ENCODE results near the gene ZNF680.
A peak's percentile ranks its signal among the peaks of the same experiment; 100 is the strongest.

The ZNF680 gene

GRCh38 chr7:64562626-64563278 is at the start of gene ZNF680:
TSS of gene ZNF680 (minus strand) at chr7:64563071. CDS start at chr7:64562954, 117 bp downstream.
- TF ChIP-seq Cebpa-rat (IDR thresholded peaks at IDR 0.05), result no peak
- H3K4me3 ChIP-seq, result peak within 1 kb of the TSS; percentile 98
- peak within 1 kb of the TSS; percentile 67 for H3K4me2 ChIP-seq

GRCh38 chr7:64612452-64612851 is 49.6 kb upstream of the ZNF680 start:
- H3K4me2 ChIP-seq, result no peak overlapping the region
- no peaks in the 10 kb centered on the region for H3K27me3 ChIP-seq
- H3K4me1 ChIP-seq, result no peaks in the 10 kb centered on the region
- H3K36me3 ChIP-seq, result no peaks in the 10 kb centered on the region
- no peaks in the 10 kb centered on the region for H4K20me1 ChIP-seq
- TF ChIP-seq Cebpa-rat (IDR thresholded peaks at IDR 0.05), result no peak
- H3K9ac ChIP-seq, result no peak overlapping the region
- no peak overlapping the region for H3K4me3 ChIP-seq
- H3K9me3 ChIP-seq, result no peaks in the 10 kb centered on the region; the same call in 1 of the 2 replicates
- no peak overlapping the region for H3K27ac ChIP-seq

More at GRCh38 chr7:64562626-64563278, at the start of gene ZNF680:
- Histone ChIP-seq H3K9ac (peak within 1 kb of the TSS; percentile 91), H3K9me3 (peaks cover 59% of the 10 kb centered on the region), H4K20me1 (no peaks in the 10 kb centered on the region), H3K36me3 (peaks cover 38% of the 10 kb centered on the region), H3K4me1 (peaks cover 4% of the 10 kb centered on the region; the same call in 1 of the 2 replicates), H3K27ac (peak within 1 kb of the TSS; percentile 91), H3K27me3 (no peaks in the 10 kb centered on the region)

DNA sequence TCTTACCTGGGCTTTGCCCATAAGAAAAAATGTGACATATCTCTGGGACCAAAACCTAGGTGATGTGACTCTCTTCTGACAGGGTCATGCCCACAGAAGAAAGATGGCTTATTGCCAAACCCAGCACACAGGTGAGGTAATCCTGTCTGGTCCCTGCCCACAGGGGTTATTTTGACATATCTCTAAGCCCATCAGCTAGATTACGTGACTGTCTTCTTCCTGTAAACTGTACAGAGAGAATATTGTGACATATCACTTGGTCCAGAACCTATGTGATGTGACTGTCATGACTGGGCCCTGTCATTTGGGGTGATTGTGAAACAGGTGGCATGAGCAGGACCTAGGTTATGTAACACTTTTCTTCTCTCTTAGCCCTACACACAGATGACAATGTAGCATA is 48.8 kb upstream of the ZNF680 start:
- Histone ChIP-seq H3K9me3 (no peaks in the 10 kb centered on the region; the same call in 1 of the 2 replicates), H3K36me3 (no peaks in the 10 kb centered on the region), H3K4me3 (no peak overlapping the region), H3K27me3 (no peaks in the 10 kb centered on the region), H4K20me1 (no peaks in the 10 kb centered on the region), H3K4me1 (no peaks in the 10 kb centered on the region), H3K9ac (no peak overlapping the region), H3K4me2 (no peak overlapping the region), H3K27ac (no peak overlapping the region)
- TF ChIP-seq Cebpa-rat (IDR thresholded peaks at IDR 0.05), result no peak

DNA sequence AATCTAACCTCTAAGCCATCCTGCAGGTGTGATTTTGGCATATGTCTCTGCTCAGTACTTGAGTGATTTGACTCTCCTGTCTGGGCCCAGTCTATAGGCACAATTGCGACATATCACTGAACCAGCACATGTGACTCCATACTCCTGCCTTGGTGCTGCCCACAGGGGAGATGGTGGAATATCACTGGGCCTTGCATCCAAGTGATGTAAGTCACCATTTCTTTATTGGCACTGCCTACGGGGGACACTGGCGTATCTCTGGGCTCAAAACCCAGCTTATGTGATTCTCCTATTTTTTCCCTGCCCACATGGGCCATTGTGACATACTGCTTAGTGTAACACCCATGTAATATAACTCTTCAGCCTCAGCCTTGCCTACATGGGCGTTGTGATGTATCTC is 48.1 kb upstream of the ZNF680 start:
- H3K27ac ChIP-seq, result no peak overlapping the region
- H3K27me3 ChIP-seq, result no peaks in the 10 kb centered on the region
- no peaks in the 10 kb centered on the region for H3K36me3 ChIP-seq
- 0 out of 2 replicates have a peak, but pooled peaks have one; percentile 2 for TF ChIP-seq Cebpa-rat (IDR thresholded peaks at IDR 0.05)
- no peak overlapping the region for H3K4me2 ChIP-seq
- no peaks in the 10 kb centered on the region; the same call in 1 of the 2 replicates for H3K9me3 ChIP-seq
- no peaks in the 10 kb centered on the region for H4K20me1 ChIP-seq
- no peaks in the 10 kb centered on the region for H3K4me1 ChIP-seq
- no peak overlapping the region for H3K9ac ChIP-seq
- no peak overlapping the region for H3K4me3 ChIP-seq

DNA sequence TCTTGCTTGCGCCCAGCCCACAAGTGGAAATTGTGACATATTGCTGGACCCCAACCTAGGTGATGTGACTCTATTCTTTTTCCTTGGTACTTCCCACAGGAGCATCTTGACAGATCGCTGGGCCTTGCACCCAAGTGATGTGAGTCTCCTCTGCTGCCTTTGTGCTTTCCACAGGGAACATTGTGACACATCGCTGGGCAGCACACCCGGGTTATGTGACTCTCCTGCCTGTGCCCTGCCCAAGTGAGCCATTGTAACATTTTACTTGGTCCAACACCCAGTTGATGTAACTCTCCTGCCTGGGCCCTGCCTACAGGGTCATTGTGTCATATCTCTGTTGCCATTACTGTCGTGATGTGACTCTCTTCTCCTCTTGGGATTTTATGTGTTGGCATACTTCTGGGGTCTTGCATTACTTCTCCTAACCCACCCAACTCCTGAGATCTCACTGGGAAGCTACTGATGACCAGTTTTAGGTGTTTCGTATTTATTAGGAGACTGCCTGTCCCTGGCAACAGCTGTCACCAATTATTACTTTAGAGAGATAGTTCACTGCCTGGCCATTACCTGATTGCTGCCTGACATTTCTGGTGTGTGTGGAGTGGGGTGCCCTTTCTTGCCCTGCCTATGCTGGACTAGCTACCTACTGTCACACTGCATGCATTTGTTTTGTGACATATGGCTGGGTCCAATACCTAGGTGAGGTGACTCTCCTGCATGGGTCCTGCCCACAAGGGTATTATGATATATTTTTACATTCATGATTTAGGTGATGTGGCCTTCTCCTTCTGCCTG is 45.4 kb upstream of the ZNF680 start:
- Histone ChIP-seq H3K36me3 (no peaks in the 10 kb centered on the region), H3K4me3 (no peak overlapping the region), H3K27ac (no peak overlapping the region), H3K9me3 (no peaks in the 10 kb centered on the region; the same call in 1 of the 2 replicates), H3K4me2 (no peak overlapping the region), H3K27me3 (no peaks in the 10 kb centered on the region), H3K9ac (no peak overlapping the region), H4K20me1 (no peaks in the 10 kb centered on the region), H3K4me1 (no peaks in the 10 kb centered on the region)
- TF ChIP-seq Cebpa-rat (IDR thresholded peaks at IDR 0.05), result no peak

- Histone ChIP-seq H3K36me3 (no peaks in the 10 kb centered on the region), H3K9me3 (no peaks in the 10 kb centered on the region; the same call in 1 of the 2 replicates)
Observed at GRCh38 chr7:64606385-64606784, 43.5 kb upstream of the ZNF680 start.

DNA sequence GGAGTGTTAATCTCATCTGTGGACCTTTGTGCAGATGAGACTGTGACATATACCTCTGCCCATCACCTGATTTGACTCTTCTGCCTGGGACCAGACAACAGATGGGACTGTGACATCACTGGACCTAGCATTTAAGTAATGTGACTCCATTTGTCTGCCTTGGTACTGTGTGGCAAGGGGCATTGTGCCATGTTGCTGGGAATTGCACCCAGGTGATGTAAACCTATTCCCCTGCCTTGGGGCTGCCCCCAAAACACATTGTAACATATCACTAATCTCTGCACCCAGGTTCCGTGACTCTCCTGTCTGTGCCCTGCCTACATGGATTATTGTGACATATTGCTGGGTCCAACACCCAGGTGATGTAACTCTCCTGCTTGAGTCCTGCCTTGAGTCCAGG is 40.4 kb upstream of the ZNF680 start:
- TF ChIP-seq Cebpa-rat (IDR thresholded peaks at IDR 0.05), result no peak
- no peaks in the 10 kb centered on the region for H3K4me1 ChIP-seq
- no peaks in the 10 kb centered on the region; the same call in 1 of the 2 replicates for H3K9me3 ChIP-seq

More at GRCh38 chr7:64606385-64606784, 43.5 kb upstream of the ZNF680 start:
- Histone ChIP-seq H3K27ac (no peak overlapping the region), H3K4me1 (no peaks in the 10 kb centered on the region), H3K4me2 (no peak overlapping the region), H3K9ac (no peak overlapping the region), H4K20me1 (no peaks in the 10 kb centered on the region), H3K27me3 (no peaks in the 10 kb centered on the region), H3K4me3 (no peak overlapping the region)
- no peak for TF ChIP-seq Cebpa-rat (IDR thresholded peaks at IDR 0.05)

GRCh38 chr7:64602518-64602917 is 39.6 kb upstream of the ZNF680 start:
- Histone ChIP-seq H3K4me2 (no peak overlapping the region), H3K27ac (no peak overlapping the region), H3K4me1 (no peaks in the 10 kb centered on the region), H4K20me1 (no peaks in the 10 kb centered on the region), H3K9ac (no peak overlapping the region), H3K36me3 (no peaks in the 10 kb centered on the region), H3K9me3 (no peaks in the 10 kb centered on the region), H3K4me3 (no peak overlapping the region), H3K27me3 (no peaks in the 10 kb centered on the region)
- TF ChIP-seq Cebpa-rat (IDR thresholded peaks at IDR 0.05), result no peak

More for the DNA sequence above, 40.4 kb upstream of the ZNF680 start:
- no peak overlapping the region for H3K4me3 ChIP-seq
- H4K20me1 ChIP-seq, result no peaks in the 10 kb centered on the region
- no peak overlapping the region for H3K4me2 ChIP-seq
- no peaks in the 10 kb centered on the region for H3K36me3 ChIP-seq
- no peak overlapping the region for H3K9ac ChIP-seq
- H3K27me3 ChIP-seq, result no peaks in the 10 kb centered on the region
- H3K27ac ChIP-seq, result no peak overlapping the region

- H3K4me3 ChIP-seq, result no peak overlapping the region
- H3K4me2 ChIP-seq, result no peak overlapping the region
- H3K27ac ChIP-seq, result no peak overlapping the region
- no peaks in the 10 kb centered on the region for H3K27me3 ChIP-seq
- TF ChIP-seq Cebpa-rat (IDR thresholded peaks at IDR 0.05), result no peak
- H4K20me1 ChIP-seq, result no peaks in the 10 kb centered on the region
- H3K4me1 ChIP-seq, result no peaks in the 10 kb centered on the region
- H3K9me3 ChIP-seq, result no peaks in the 10 kb centered on the region
- H3K9ac ChIP-seq, result no peak overlapping the region
- no peaks in the 10 kb centered on the region for H3K36me3 ChIP-seq
Observed at GRCh38 chr7:64602086-64602485, 39.2 kb upstream of the ZNF680 start.

GRCh38 chr7:64599359-64599758 is 36.5 kb upstream of the ZNF680 start:
- no peaks in the 10 kb centered on the region for H3K4me1 ChIP-seq
- no peak overlapping the region for H3K4me3 ChIP-seq
- H3K9me3 ChIP-seq, result peaks cover 1% of the 10 kb centered on the region; the same call in 1 of the 2 replicates
- no peaks in the 10 kb centered on the region for H3K27me3 ChIP-seq
- H3K27ac ChIP-seq, result no peak overlapping the region
- no peaks in the 10 kb centered on the region for H4K20me1 ChIP-seq
- H3K36me3 ChIP-seq, result no peaks in the 10 kb centered on the region
- no peak overlapping the region for H3K9ac ChIP-seq
- no peak for TF ChIP-seq Cebpa-rat (IDR thresholded peaks at IDR 0.05)
- no peak overlapping the region for H3K4me2 ChIP-seq
